B cell (primary cell): ENCODE measurements around the gene GLIPR2. TPM values are rescaled to one million over a fixed set of nuclear protein-coding genes. Genes with fewer than 3 reads are reported as not detected.

ENCODE experiments used
- ATAC-seq: fragments of 200-7000 bp; cut with Tn5 transposase; one replicate; pipeline ENCODE4 v1.10.0; 2021; ENCODE audit warnings: low read depth, mild to moderate bottlenecking, moderate number of reproducible peaks, moderate library complexity
- CTCF ChIA-PET: fragments of 350-600 bp; sonication (Branson Sonifier 250); formaldehyde crosslinking; loops from one replicate; lab custom pipeline; 2021; ENCODE audit warnings: antibody characterized with exemption, inconsistent platforms; lab: Charles Lee
- POLR2A ChIA-PET: fragments of 350-600 bp; sonication (Branson Sonifier 250); formaldehyde crosslinking; loops from one replicate; lab custom pipeline; 2021; ENCODE audit warnings: antibody characterized with exemption; lab: Charles Lee
- DNase-seq: peaks from one replicate; pipeline ENCODE4 v3.0.0; 2013
- H2AFZ ChIP-seq: 2 replicates; pipeline ENCODE4 v1.6.1; 2012; ENCODE audit warnings: mild to moderate bottlenecking, low read depth, low read length; ENCODE audit not compliant: insufficient read depth, poor library complexity, severe bottlenecking
- H3K27ac ChIP-seq, 2 donors: 1 replicate in 1 of 2; 2 replicates in 1 of 2; pipeline ENCODE4 v1.5.1; 2012 to 2013; ENCODE audit warnings: low read length in 2 of 2, mild to moderate bottlenecking in 2 of 2, moderate library complexity in 1 of 2
- H3K27me3 ChIP-seq, 4 experiments: fragments of 200-600 bp in 1 of 4; sonication (generic) in 1 of 4; replicated peaks in 1 of 4; 1 replicate in 2 of 4; 2 replicates in 2 of 4; pipeline versions ENCODE4 v1.6.1 to v1.7.0; 2013 to 2016; ENCODE audit warnings: low read length in 3 of 4, mild to moderate bottlenecking in 2 of 4, mixed read lengths in 1 of 4, moderate library complexity in 1 of 4; ENCODE audit not compliant: insufficient read depth in 4 of 4, control insufficient read depth in 3 of 4; ENCODE audit errors: control extremely low read depth in 1 of 4
- H3K36me3 ChIP-seq, 2 experiments: replicated peaks in 1 of 2; 1 replicate in 1 of 2; 2 replicates in 1 of 2; pipeline versions ENCODE4 v1.6.1 to v1.7.1; 2013; ENCODE audit warnings: low read length in 1 of 2; ENCODE audit not compliant: insufficient read depth in 2 of 2, control insufficient read depth in 1 of 2; ENCODE audit errors: control extremely low read depth in 1 of 2, extremely low read depth in 1 of 2
- H3K4me1 ChIP-seq, 2 donors: fragments of 200-600 bp in 1 of 2; sonication (generic) in 1 of 2; 1 replicate in 1 of 2; 2 replicates in 1 of 2; pipeline versions ENCODE4 v1.5.1 to v1.6.1; 2013 to 2017; ENCODE audit warnings: low read length in 2 of 2; ENCODE audit not compliant: control insufficient read depth in 2 of 2, insufficient read depth in 2 of 2
- H3K4me2 ChIP-seq: replicated peaks from 2 replicates; pipeline ENCODE3; 2012; ENCODE audit warnings: mild to moderate bottlenecking, low read depth, low read length; ENCODE audit not compliant: poor library complexity, severe bottlenecking
- H3K4me3 ChIP-seq, 5 experiments: fragments of 200-600 bp in 1 of 5; sonication (generic) in 1 of 5; 1 replicate in 3 of 5; 2 replicates in 2 of 5; pipeline versions ENCODE4 v1.5.1 to v1.7.0; 2011 to 2016; ENCODE audit warnings: low read length in 4 of 5, mild to moderate bottlenecking in 4 of 5, low read depth in 2 of 5, control low read depth in 1 of 5, moderate library complexity in 1 of 5; ENCODE audit not compliant: insufficient read depth in 1 of 5; ENCODE audit errors: control extremely low read depth in 1 of 5, extremely low read depth in 1 of 5
- H3K79me2 ChIP-seq: fragments of 200-600 bp; sonication (generic); one replicate; pipeline ENCODE4 v1.6.0; 2016; ENCODE audit warnings: low read length; ENCODE audit not compliant: control insufficient read depth, insufficient read depth
- H3K9ac ChIP-seq: fragments of 200-600 bp; sonication (generic); 2 replicates; pipeline ENCODE4 v1.6.1; 2017; ENCODE audit warnings: mild to moderate bottlenecking, low read length, moderate library complexity
- H3K9me3 ChIP-seq, 3 donors: one replicate each; pipeline versions ENCODE4 v1.6.1 to v1.7.1; 2013; ENCODE audit warnings: low read length in 2 of 3; ENCODE audit not compliant: control insufficient read depth in 2 of 3, insufficient read depth in 1 of 3; ENCODE audit errors: control extremely low read depth in 1 of 3
- H4K20me1 ChIP-seq: 2 replicates; pipeline ENCODE4 v1.6.0; 2012; ENCODE audit warnings: mild to moderate bottlenecking, low read length; ENCODE audit not compliant: insufficient read depth, control insufficient read depth, poor library complexity, severe bottlenecking
- H3K27ac Mint-ChIP-seq: one replicate; pipeline ENCODE4 v1.8.0; 2021; ENCODE audit warnings: mixed read lengths
- H3K27me3 Mint-ChIP-seq: one replicate; pipeline ENCODE4 v1.8.0; 2021; ENCODE audit warnings: mixed read lengths
- H3K4me1 Mint-ChIP-seq: one replicate; pipeline ENCODE4 v1.8.0; 2021; ENCODE audit warnings: mixed read lengths
- H3K4me3 Mint-ChIP-seq: one replicate; pipeline ENCODE4 v1.8.0; 2021; ENCODE audit warnings: mixed read lengths
- H3K9me3 Mint-ChIP-seq: one replicate; pipeline ENCODE4 v1.8.0; 2022; ENCODE audit warnings: mixed read lengths; ENCODE audit not compliant: insufficient read depth
- EZH2 ChIP-seq: IDR thresholded peaks from 2 replicates; pipeline ENCODE4 v1.6.1; 2012; ENCODE audit warnings: borderline replicate concordance, low read depth, mild to moderate bottlenecking, moderate library complexity, low read length; ENCODE audit not compliant: insufficient read depth, poor library complexity, severe bottlenecking
- WGBS: methylation state at CpG from one replicate; pipeline ENCODE4 v1.1.5; 2013; ENCODE audit warnings: missing lambda C conversion rate; ENCODE audit not compliant: insufficient coverage; 5-methylcytosine and 5-hydroxymethylcytosine counted together
- intact Hi-C: fragments of 100-400 bp; cut with micrococcal nuclease; formaldehyde crosslinking; loops from one replicate; pipeline ENCODE4 v1.10.0; 2022
- polyA plus RNA-seq: library from polyadenylated mRNA; depleted of rRNA; stranded (reverse); fragments of >200 nt; gene quantifications from 2 replicates; pipeline ENCODE4 v1.2.3, GENCODE V29; 2012
- total RNA-seq, 2 donors: library from RNA; stranded (reverse); fragments of 120-200 nt in 1 of 2; gene quantifications; 1 replicate in 1 of 2; 2 replicates in 1 of 2; pipeline versions ENCODE4 v1.2.3 to v1.2.4, GENCODE V29; 2013 to 2022
- TF ChIP-seq, protein P1 (sequence below): fragments of 200-600 bp; IDR thresholded peaks from one replicate; pipeline ENCODE4 v1.8.0; 2022; ENCODE audit warnings: antibody characterized with exemption, mild to moderate bottlenecking

Gene GLIPR2
- total and polyA plus RNA-seq, 2 donors (not counting 1 experiment from before 2014, with no cell fraction given): 13.7 to 14.6 TPM

DNA sequence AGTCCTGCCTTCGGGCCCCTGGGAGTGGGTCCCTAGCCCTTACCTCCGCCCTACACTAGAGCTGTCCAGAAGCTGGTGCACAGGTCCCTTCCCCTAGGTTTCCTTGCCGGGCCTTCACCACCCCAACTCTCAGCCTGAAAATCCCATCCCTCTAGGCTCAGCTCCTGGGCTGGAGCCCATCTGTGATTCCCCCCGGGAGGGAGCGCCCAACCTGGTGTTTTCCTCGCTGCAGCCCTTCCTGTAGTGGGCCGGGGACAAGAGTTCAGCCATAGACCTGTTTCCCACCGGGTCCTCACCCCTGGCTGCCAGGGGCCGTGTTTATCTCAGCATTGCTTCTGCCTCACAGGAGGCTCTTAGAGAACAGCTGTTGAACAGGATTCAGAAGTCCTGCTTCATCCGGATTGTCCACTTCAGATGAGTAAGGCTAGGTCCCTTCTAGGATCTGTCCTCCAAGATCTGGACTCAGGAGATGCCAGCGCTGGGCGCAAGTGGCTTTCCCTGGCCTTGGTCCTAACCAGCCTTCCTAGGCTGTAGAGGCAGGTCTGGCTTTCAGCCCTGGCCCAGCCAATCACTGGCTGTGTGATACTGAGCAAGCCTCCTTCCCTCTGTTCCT lies 965 bp downstream of the GLIPR2 start:
- Histone ChIP-seq H3K4me3 (peak overlapping the region; percentile 47 to 79 (median 68)), H4K20me1 (peaks cover 23% of the 10 kb centered on the region), H3K4me1 (peaks cover 49 to 50% of the 10 kb centered on the region in 2 donors), H3K27ac (peak overlapping the region in 1 of 2 donors; percentile 75), H3K36me3 (peaks cover 0 to 20% of the 10 kb centered on the region in 2 experiments), H3K9ac (peak overlapping the region; percentile 79), H3K79me2 (peaks cover 43% of the 10 kb centered on the region), H2AFZ (peak overlapping the region; percentile 82), H3K4me2 (peak overlapping the region; percentile 94), H3K27me3 (no peaks in the 10 kb centered on the region), H3K9me3 (no peaks in the 10 kb centered on the region)
- TF ChIP-seq, protein P1, sequence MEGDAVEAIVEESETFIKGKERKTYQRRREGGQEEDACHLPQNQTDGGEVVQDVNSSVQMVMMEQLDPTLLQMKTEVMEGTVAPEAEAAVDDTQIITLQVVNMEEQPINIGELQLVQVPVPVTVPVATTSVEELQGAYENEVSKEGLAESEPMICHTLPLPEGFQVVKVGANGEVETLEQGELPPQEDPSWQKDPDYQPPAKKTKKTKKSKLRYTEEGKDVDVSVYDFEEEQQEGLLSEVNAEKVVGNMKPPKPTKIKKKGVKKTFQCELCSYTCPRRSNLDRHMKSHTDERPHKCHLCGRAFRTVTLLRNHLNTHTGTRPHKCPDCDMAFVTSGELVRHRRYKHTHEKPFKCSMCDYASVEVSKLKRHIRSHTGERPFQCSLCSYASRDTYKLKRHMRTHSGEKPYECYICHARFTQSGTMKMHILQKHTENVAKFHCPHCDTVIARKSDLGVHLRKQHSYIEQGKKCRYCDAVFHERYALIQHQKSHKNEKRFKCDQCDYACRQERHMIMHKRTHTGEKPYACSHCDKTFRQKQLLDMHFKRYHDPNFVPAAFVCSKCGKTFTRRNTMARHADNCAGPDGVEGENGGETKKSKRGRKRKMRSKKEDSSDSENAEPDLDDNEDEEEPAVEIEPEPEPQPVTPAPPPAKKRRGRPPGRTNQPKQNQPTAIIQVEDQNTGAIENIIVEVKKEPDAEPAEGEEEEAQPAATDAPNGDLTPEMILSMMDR: no peak
- TF ChIP-seq EZH2: no peak
- POLR2A ChIA-PET: interaction anchor here (0.9 to 2.0 kb wide), 4 partner anchors 10 to 53 kb away, joined by 3 to 7 read pairs (median 3); partner anchors contain the start of gene CLTA
- no peak for ATAC-seq
- H3K9me3 Mint-ChIP-seq: no peaks in the 10 kb centered on the region
- CTCF ChIA-PET: interaction anchor here (2.0 to 4.3 kb wide), 3 partner anchors 29 to 35 kb away, joined by 6 to 50 read pairs (median 31); partner anchors contain the start of gene CCIN
- H3K4me1 Mint-ChIP-seq: peaks cover 59% of the 10 kb centered on the region
- intact Hi-C loops: loop anchor here (2.0 to 5.0 kb wide), 2 partner anchors 53 to 120 kb away; partner anchors contain the start of genes CLTA and GNE
- peak; percentile 22 for DNase-seq
- H3K4me3 Mint-ChIP-seq: peak overlapping the region; percentile 96
- no peaks in the 10 kb centered on the region for H3K27me3 Mint-ChIP-seq
- peak overlapping the region; percentile 93 for H3K27ac Mint-ChIP-seq
- 69% methylated on average over 12 of the region's 12 CpGs for WGBS

DNA sequence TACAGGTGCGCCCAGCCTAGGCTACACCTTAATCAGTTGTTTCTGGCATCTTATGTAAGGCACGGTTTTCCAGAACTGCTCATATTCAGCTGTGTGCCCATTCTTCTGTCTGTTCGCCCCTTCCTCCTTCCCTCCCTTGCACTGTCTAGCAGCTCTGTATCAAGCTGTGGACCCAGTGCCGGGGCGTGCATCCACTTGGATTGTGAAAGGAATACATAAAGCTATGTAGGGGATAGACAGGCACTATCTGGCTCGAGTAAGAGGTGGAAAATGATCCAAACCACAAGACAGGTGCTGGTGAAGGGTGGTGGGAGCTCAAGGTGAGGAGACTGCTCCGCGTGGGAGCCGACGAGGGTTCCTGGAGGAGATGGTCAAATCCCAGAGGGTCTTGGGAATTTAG lies 2.0 kb downstream of the GLIPR2 start:
- 98% methylated on average over 8 of the region's 10 CpGs for WGBS
- H3K79me2 ChIP-seq: peaks cover 53% of the 10 kb centered on the region
- no peak overlapping the region for H2AFZ ChIP-seq
- peaks cover 23% of the 10 kb centered on the region for H4K20me1 ChIP-seq
- H3K9me3 ChIP-seq: no peaks in the 10 kb centered on the region
- no peak overlapping the region for H3K9ac ChIP-seq
- H3K36me3 ChIP-seq: peaks cover 0 to 20% of the 10 kb centered on the region in 2 experiments
- no peak overlapping the region for H3K4me3 ChIP-seq
- Mint-ChIP-seq H3K9me3 (no peaks in the 10 kb centered on the region), H3K27me3 (no peaks in the 10 kb centered on the region), H3K27ac (peak overlapping the region; percentile 77), H3K4me1 (peaks cover 69% of the 10 kb centered on the region), H3K4me3 (peak overlapping the region; percentile 96)
- ChIA-PET POLR2A (no interaction called here), CTCF (interaction anchor here (3.9 to 4.3 kb wide), 2 partner anchors 28 to 36 kb away, joined by 31 to 50 read pairs; partner anchors contain the start of gene CCIN)
- DNase-seq (no peak), ATAC-seq (no peak)
- H3K27ac ChIP-seq: no peak overlapping the region
- peaks cover 59 to 60% of the 10 kb centered on the region in 2 donors for H3K4me1 ChIP-seq
- no peak overlapping the region for H3K4me2 ChIP-seq
- TF ChIP-seq, protein P1: no peak
- no peak for TF ChIP-seq EZH2
- no peaks in the 10 kb centered on the region for H3K27me3 ChIP-seq
- intact Hi-C loops: loop anchor here (5.0 kb wide), 1 partner anchor 119 kb away; the partner anchor contains the start of gene GNE
